ENCODE measurements around the gene GNG4.
A peak's percentile ranks its signal among the peaks of the same experiment; 100 is the strongest.
"Not testable (repeated sequence)": the region's sequence is repeated elsewhere in the genome, so short reads cannot be mapped to it uniquely, and the experiment has no call there.

GNG4 gene

GRCh38 chr1:235584973-235585372, 64.6 kb downstream of the GNG4 start:
- no peak for DNase-seq (ENCODE audit: low read depth in 2 of 2)

- DNase-seq (ENCODE audit: low read depth in 2 of 2) = no peak
Measured at GRCh38 chr1:235583511-235584001, 66.0 kb downstream of the GNG4 start.

GRCh38 chr1:235582130-235582529, 67.5 kb downstream of the GNG4 start:
- DNase-seq (ENCODE audit: low read depth in 2 of 2) = no peak

- no peak for DNase-seq (ENCODE audit: low read depth in 2 of 2)
Measured at GRCh38 chr1:235579891-235580290, 69.7 kb downstream of the GNG4 start.

- DNase-seq (ENCODE audit: low read depth in 2 of 2) = no peak
Measured at GRCh38 chr1:235575597-235575996, 74.0 kb downstream of the GNG4 start.

GRCh38 chr1:235573880-235574279, 75.7 kb downstream of the GNG4 start:
- no peak for DNase-seq (ENCODE audit: low read depth in 2 of 2)

- not testable (repeated sequence) for DNase-seq (ENCODE audit: low read depth in 2 of 2)
Measured at GRCh38 chr1:235572971-235573370, 76.6 kb downstream of the GNG4 start.

- DNase-seq (ENCODE audit: low read depth in 2 of 2) = no peak
Measured at GRCh38 chr1:235571482-235571881, 78.1 kb downstream of the GNG4 start.

- DNase-seq (ENCODE audit: low read depth in 2 of 2) = no peak
Measured at GRCh38 chr1:235567812-235568503, 81.6 kb downstream of the GNG4 start.

GRCh38 chr1:235566084-235566483, 83.5 kb downstream of the GNG4 start:
- no peak for DNase-seq (ENCODE audit: low read depth in 2 of 2)

- no peak for DNase-seq (ENCODE audit: low read depth in 2 of 2)
Measured at GRCh38 chr1:235563513-235564061, 86.0 kb downstream of the GNG4 start.

- no peak for DNase-seq (ENCODE audit: low read depth in 2 of 2)
Measured at GRCh38 chr1:235562589-235562988, 87.0 kb downstream of the GNG4 start.

GRCh38 chr1:235558621-235559169, 90.9 kb downstream of the GNG4 start:
- DNase-seq (ENCODE audit: low read depth in 2 of 2) = no peak

GRCh38 chr1:235557495-235557894, 92.1 kb downstream of the GNG4 start:
- DNase-seq (ENCODE audit: low read depth in 2 of 2) = peak in 1 of 2 donors; percentile 2

- no peak for DNase-seq (ENCODE audit: low read depth in 2 of 2)
Measured at GRCh38 chr1:235556807-235557206, 92.8 kb downstream of the GNG4 start.

- no peak for DNase-seq (ENCODE audit: low read depth in 2 of 2)
Measured at GRCh38 chr1:235553112-235553551, 96.5 kb downstream of the GNG4 start.

- no peak for DNase-seq (ENCODE audit: low read depth in 2 of 2)
Measured at GRCh38 chr1:235552146-235552716, 97.4 kb downstream of the GNG4 start.

GRCh38 chr1:235549351-235550139, 100.0 kb downstream of the GNG4 start:
- DNase-seq (ENCODE audit: low read depth in 2 of 2) = no peak

- DNase-seq (ENCODE audit: low read depth in 2 of 2) = not testable (repeated sequence)
Measured at GRCh38 chr1:235546369-235547155, 103.0 kb downstream of the GNG4 start.

- DNase-seq (ENCODE audit: low read depth in 2 of 2) = no peak
Measured at GRCh38 chr1:235545292-235545930, 104.2 kb downstream of the GNG4 start.

- DNase-seq (ENCODE audit: low read depth in 2 of 2) = not testable (repeated sequence)
Measured at GRCh38 chr1:235542845-235543244, 106.7 kb downstream of the GNG4 start.

All from activated CD4-positive, alpha-beta T cell treated with anti-CD3 and anti-CD28 coated beads for 24 hours (primary cell).